SK-N-SH treated with all-trans-retinoic acid at 6 μM for 48 hours (cell line): ENCODE results near the gene RAB3B.

Experiments used
- ARNTL ChIP-seq: fragments of 450-650 bp; formaldehyde crosslinking; IDR thresholded peaks from 2 replicates; pipeline ENCODE4 v1.5.0; 2020; ENCODE audit warnings: low read depth, mild to moderate bottlenecking, moderate library complexity, borderline replicate concordance
- CREB5 ChIP-seq: fragments of 250-450 bp; sonication (Bioruptor Pico); IDR thresholded peaks from 2 replicates; pipeline ENCODE4 v1.5.1; 2020; ENCODE audit warnings: low read depth, mild to moderate bottlenecking, moderate library complexity
- ESRRG ChIP-seq: fragments of 250-450 bp; sonication (Bioruptor Pico); IDR thresholded peaks from 2 replicates; pipeline ENCODE4 v1.6.1; 2021; ENCODE audit warnings: mild to moderate bottlenecking
- PATZ1 ChIP-seq: fragments of 250-450 bp; sonication (Bioruptor Pico); IDR thresholded peaks from 2 replicates; pipeline ENCODE4 v1.8.0; 2020; ENCODE audit warnings: mild to moderate bottlenecking, moderate library complexity, borderline replicate concordance
- RARB ChIP-seq: fragments of 250-450 bp; sonication (Bioruptor Pico); IDR thresholded peaks from 2 replicates; pipeline ENCODE4 v1.8.0; 2021; ENCODE audit warnings: mild to moderate bottlenecking, moderate library complexity

DNA sequence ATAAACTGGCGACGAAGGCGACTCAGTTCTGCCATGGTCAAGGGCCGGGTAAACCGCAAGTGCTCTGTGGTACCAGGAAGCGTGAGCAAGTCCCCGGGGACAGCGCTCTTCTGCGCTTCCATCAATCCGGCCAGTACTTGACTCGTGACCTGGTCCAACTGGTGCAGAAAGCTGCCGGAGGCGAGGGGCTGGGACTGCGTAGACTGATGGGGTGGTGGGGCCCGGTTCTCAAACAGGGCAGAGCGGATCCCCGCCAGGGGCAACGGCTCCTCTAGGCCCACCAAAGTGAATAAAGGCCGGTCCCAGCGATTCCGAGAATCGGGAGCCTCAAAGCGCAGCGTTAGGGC lies 42.3 kb upstream of the RAB3B start:
- TF ChIP-seq ARNTL (CRISPR knock-in tag) (no peak), ESRRG (no peak), CREB5 (CRISPR knock-in tag) (no peak), PATZ1 (CRISPR knock-in tag) (no peak), RARB (CRISPR knock-in tag) (no peak)
